Liver (tissue), 10 donors: ENCODE measurements around the gene RELN. TPM values are rescaled to one million over a fixed set of nuclear protein-coding genes. Genes with fewer than 3 reads are reported as not detected.

ENCODE experiments used
- DNase-seq: peaks from one replicate; pipeline ENCODE4 v3.0.0-alpha.2; 2017; ENCODE audit warnings: low spot score
- H3K27ac ChIP-seq, 2 donors: one replicate each; pipeline ENCODE4 v1.7.0; 2013; ENCODE audit warnings: inconsistent platforms in 2 of 2, low read length in 2 of 2, control low read depth in 1 of 2, low read depth in 1 of 2, mild to moderate bottlenecking in 1 of 2
- H3K27me3 ChIP-seq, 4 donors: one replicate each; pipeline versions ENCODE4 v1.6.1 to v1.7.0; 2013; ENCODE audit warnings: low read length in 3 of 4, inconsistent platforms in 1 of 4, mild to moderate bottlenecking in 1 of 4, moderate library complexity in 1 of 4; ENCODE audit not compliant: control insufficient read depth in 4 of 4, insufficient read depth in 4 of 4
- H3K36me3 ChIP-seq, 4 donors: one replicate each; pipeline versions ENCODE4 v1.6.1 to v1.7.0; 2013; ENCODE audit warnings: low read length in 3 of 4, mild to moderate bottlenecking in 3 of 4, low read depth in 1 of 4, moderate library complexity in 1 of 4; ENCODE audit not compliant: control insufficient read depth in 4 of 4, insufficient read depth in 3 of 4
- H3K4me1 ChIP-seq, 4 donors: one replicate each; pipeline versions ENCODE4 v1.6.1 to v1.7.0; 2013; ENCODE audit warnings: low read length in 3 of 4, mild to moderate bottlenecking in 3 of 4, moderate library complexity in 1 of 4; ENCODE audit not compliant: control insufficient read depth in 4 of 4, insufficient read depth in 4 of 4
- H3K4me3 ChIP-seq, 3 donors: one replicate each; pipeline versions ENCODE4 v1.6.1 to v1.7.0; 2013; ENCODE audit warnings: low read length in 3 of 3, control low read depth in 1 of 3, low read depth in 1 of 3, mild to moderate bottlenecking in 1 of 3
- H3K9ac ChIP-seq, 2 donors: one replicate each; pipeline ENCODE4 v1.7.0; 2013; ENCODE audit warnings: low read length in 2 of 2, mild to moderate bottlenecking in 2 of 2, moderate library complexity in 2 of 2, control low read depth in 1 of 2, low read depth in 1 of 2
- H3K9me3 ChIP-seq, 4 donors: one replicate each; pipeline versions ENCODE4 v1.6.1 to v1.7.0; 2013; ENCODE audit warnings: low read length in 3 of 4; ENCODE audit not compliant: control insufficient read depth in 4 of 4
- FOXA2 ChIP-seq: IDR thresholded peaks from 2 replicates; pipeline ENCODE4 v1.6.1; 2016; ENCODE audit warnings: antibody characterized with exemption
- HNF4G ChIP-seq: IDR thresholded peaks from 2 replicates; pipeline ENCODE4 v1.6.1; 2016; ENCODE audit warnings: antibody characterized with exemption
- JUND ChIP-seq, 2 donors: IDR thresholded peaks; 2 replicates each; pipeline ENCODE4 v1.6.1; 2016; ENCODE audit warnings: antibody characterized with exemption in 2 of 2
- MAX ChIP-seq: IDR thresholded peaks from 2 replicates; pipeline ENCODE4 v1.6.1; 2016; ENCODE audit warnings: antibody characterized with exemption
- REST ChIP-seq: IDR thresholded peaks from 2 replicates; pipeline ENCODE4 v1.6.1; 2016; ENCODE audit warnings: antibody characterized with exemption, mild to moderate bottlenecking
- SP1 ChIP-seq: IDR thresholded peaks from 2 replicates; pipeline ENCODE4 v1.6.1; 2018; ENCODE audit warnings: antibody characterized with exemption, mild to moderate bottlenecking
- WGBS: extraction: QIAGEN DNeasy Blood & Tissue Kit; methylation state at CpG from one replicate; pipeline ENCODE4 v1.1.7; 2013; 5-methylcytosine and 5-hydroxymethylcytosine counted together
- polyA plus RNA-seq, 2 donors: library from polyadenylated mRNA; stranded (reverse) in 1 of 2; unstranded in 1 of 2; fragments of 200-250 nt in 1 of 2; fragments of >200 nt in 1 of 2; fragmentation: Nextera tagmentation in 1 of 2; extraction: Ambion mirVana in 1 of 2; gene quantifications; one replicate each; pipeline versions ENCODE4 v1.2.1 to v1.2.3, GENCODE V29; 2013 to 2015
- small RNA-seq: library from RNA; depleted of rRNA; stranded (forward); fragments of <200 nt; gene quantifications from one replicate; pipeline ENCODE3, GENCODE V24; 2014
- total RNA-seq, 2 donors: library from RNA; depleted of rRNA; stranded (reverse); fragments of >200 nt; gene quantifications; one replicate each; pipeline ENCODE4 v1.2.3, GENCODE V29; 2014
- donor health status: healthy.
- donor health status: healthy.
- donor health status: healthy.
- donor health status: healthy.
- donor health status: healthy.

RELN gene
- total and polyA plus RNA-seq, 4 donors = 10.0 to 69.8 (median 28.4) TPM

GRCh38 chr7:103425177-103425576 is 564.3 kb downstream of the RELN start:
- WGBS = 74% methylated on average over 1 of the region's 1 CpG

GRCh38 chr7:103423467-103424179 is 565.8 kb downstream of the RELN start:
- H3K27me3 ChIP-seq = no peaks in the 10 kb centered on the region
- no peaks in the 10 kb centered on the region for H3K36me3 ChIP-seq
- no peak overlapping the region for H3K4me3 ChIP-seq
- no peak overlapping the region for H3K9ac ChIP-seq
- WGBS = 90% methylated on average over 3 of the region's 3 CpGs
- TF ChIP-seq SP1 = no peak
- no peak for TF ChIP-seq REST
- TF ChIP-seq JUND (IDR thresholded peaks at IDR 0.05) = no peak
- no peaks in the 10 kb centered on the region for H3K9me3 ChIP-seq
- no peak for DNase-seq
- H3K27ac ChIP-seq = no peak overlapping the region
- H3K4me1 ChIP-seq = no peaks in the 10 kb centered on the region

More at GRCh38 chr7:103425177-103425576, 564.3 kb downstream of the RELN start:
- Histone ChIP-seq H3K9me3 (no peaks in the 10 kb centered on the region), H3K9ac (no peak overlapping the region), H3K27me3 (no peaks in the 10 kb centered on the region), H3K4me1 (no peaks in the 10 kb centered on the region), H3K36me3 (no peaks in the 10 kb centered on the region), H3K27ac (no peak overlapping the region), H3K4me3 (no peak overlapping the region)
- no peak for DNase-seq
- no peak for TF ChIP-seq FOXA2
- TF ChIP-seq MAX = no peak
- no peak for TF ChIP-seq HNF4G

Small RNAs within 50 kb of the gene (small RNA-seq; reads per million reads assigned to genes)
- not detected for gene RF00019

Other genes starting within 250 kb of the RELN start
- 10 to 100 TPM; 14.1 to 20.7 TPM for gene ORC5, start 218.4 kb upstream of the RELN start, total RNA-seq
- 1 to 10 TPM; 8.4 to 8.9 TPM for gene ORC5, start 218.4 kb upstream of the RELN start, polyA plus RNA-seq